ENCODE measurements around the gene CD79A. TPM values are rescaled to one million over a fixed set of nuclear protein-coding genes. Genes with fewer than 3 reads are reported as not detected.
"Not testable (repeated sequence)": the region's sequence is repeated elsewhere in the genome, so short reads cannot be mapped to it uniquely, and the experiment has no call there.

The CD79A gene
- total RNA-seq, 1 experiment from 2014 or later: 0.07 TPM

- peaks cover 19% of the 10 kb centered on the region for H3K36me3 ChIP-seq
- H3K4me3 ChIP-seq, H3K9me3 ChIP-seq, H3K27me3 ChIP-seq, DNase-seq: not testable (repeated sequence)
Measured at GRCh38 chr19:41875973-41876372, 1.1 kb upstream of the CD79A start.

GRCh38 chr19:41877916-41878905 is 1.1 kb downstream of the CD79A start:
- H3K36me3 ChIP-seq: peaks cover 2% of the 10 kb centered on the region; the same call in 1 of the 2 replicates
- H3K9me3 ChIP-seq: no peaks in the 10 kb centered on the region
- H3K27me3 ChIP-seq: no peaks in the 10 kb centered on the region
- H3K4me3 ChIP-seq: no peak overlapping the region
- DNase-seq: no peak

GRCh38 chr19:41879080-41879479 is 2.0 kb downstream of the CD79A start:
- no peak for DNase-seq
- no peaks in the 10 kb centered on the region for H3K9me3 ChIP-seq
- no peaks in the 10 kb centered on the region for H3K27me3 ChIP-seq
- no peak overlapping the region for H3K4me3 ChIP-seq
- peaks cover 4% of the 10 kb centered on the region; the same call in 1 of the 2 replicates for H3K36me3 ChIP-seq

- no peak overlapping the region for H3K4me3 ChIP-seq
- H3K36me3 ChIP-seq: peaks cover 10% of the 10 kb centered on the region
- no peaks in the 10 kb centered on the region for H3K9me3 ChIP-seq
- no peak for DNase-seq
- H3K27me3 ChIP-seq: no peaks in the 10 kb centered on the region
Measured at GRCh38 chr19:41879670-41880328, 2.7 kb downstream of the CD79A start.

GRCh38 chr19:41880329-41880708 is 3.2 kb downstream of the CD79A start:
- Histone ChIP-seq H3K36me3 (peaks cover 13% of the 10 kb centered on the region), H3K27me3 (no peaks in the 10 kb centered on the region), H3K9me3 (no peaks in the 10 kb centered on the region), H3K4me3 (no peak overlapping the region)
- DNase-seq: no peak

- peak within 1 kb of the TSS; percentile 92 for H3K4me3 ChIP-seq
- no peaks in the 10 kb centered on the region for H3K27me3 ChIP-seq
- H3K36me3 ChIP-seq: peaks cover 34% of the 10 kb centered on the region
- peak; percentile 82 for DNase-seq
- no peaks in the 10 kb centered on the region for H3K9me3 ChIP-seq
Measured at GRCh38 chr19:41882568-41883462, 5.7 kb downstream of the CD79A start, which contains the start of gene ARHGEF1. TSS of gene ARHGEF1 (plus strand) at chr19:41883184. CDS start at chr19:41888083, 4,899 bp downstream.

- peak overlapping the region; percentile 92 for H3K4me3 ChIP-seq
- DNase-seq: no peak
Measured at GRCh38 chr19:41883463-41883820, 6.4 kb downstream of the CD79A start.

GRCh38 chr19:41883821-41884733 is 7.0 kb downstream of the CD79A start:
- Histone ChIP-seq H3K9me3 (no peaks in the 10 kb centered on the region), H3K36me3 (peaks cover 45% of the 10 kb centered on the region), H3K27me3 (no peaks in the 10 kb centered on the region), H3K4me3 (peak overlapping the region; percentile 92)
- DNase-seq: peak; percentile 98

More at GRCh38 chr19:41883463-41883820, 6.4 kb downstream of the CD79A start:
- H3K27me3 ChIP-seq: no peaks in the 10 kb centered on the region
- peaks cover 40% of the 10 kb centered on the region for H3K36me3 ChIP-seq
- H3K9me3 ChIP-seq: no peaks in the 10 kb centered on the region

GRCh38 chr19:41886761-41887710 is 10.0 kb downstream of the CD79A start:
- Histone ChIP-seq H3K36me3 (peaks cover 70% of the 10 kb centered on the region), H3K9me3 (no peaks in the 10 kb centered on the region)
- DNase-seq: no peak

GRCh38 chr19:41887711-41888382 is 10.8 kb downstream of the CD79A start:
- Histone ChIP-seq H3K36me3 (peaks cover 75% of the 10 kb centered on the region), H3K9me3 (no peaks in the 10 kb centered on the region), H3K4me3 (no peak overlapping the region), H3K27me3 (no peaks in the 10 kb centered on the region)
- DNase-seq: no peak

More at GRCh38 chr19:41886761-41887710, 10.0 kb downstream of the CD79A start:
- Histone ChIP-seq H3K27me3 (no peaks in the 10 kb centered on the region), H3K4me3 (no peak overlapping the region)

- H3K36me3 ChIP-seq: peaks cover 70% of the 10 kb centered on the region
- DNase-seq: no peak
- no peaks in the 10 kb centered on the region for H3K9me3 ChIP-seq
Measured at GRCh38 chr19:41888926-41889325, 11.8 kb downstream of the CD79A start.

GRCh38 chr19:41889896-41890295 is 12.8 kb downstream of the CD79A start:
- Histone ChIP-seq H3K9me3 (no peaks in the 10 kb centered on the region), H3K27me3 (no peaks in the 10 kb centered on the region), H3K4me3 (no peak overlapping the region), H3K36me3 (peaks cover 70% of the 10 kb centered on the region)
- DNase-seq: no peak

More at GRCh38 chr19:41888926-41889325, 11.8 kb downstream of the CD79A start:
- H3K4me3 ChIP-seq: no peak overlapping the region
- no peaks in the 10 kb centered on the region for H3K27me3 ChIP-seq

- Histone ChIP-seq H3K4me3 (no peak overlapping the region), H3K9me3 (no peaks in the 10 kb centered on the region), H3K27me3 (no peaks in the 10 kb centered on the region), H3K36me3 (peaks cover 70% of the 10 kb centered on the region)
- DNase-seq: no peak
Measured at GRCh38 chr19:41890936-41891335, 13.9 kb downstream of the CD79A start.

Data from MG63 (cell line).